GM12874 (cell line): ENCODE results near the gene CRIP2.

ENCODE experiments used
- TF ChIP-seq, protein P1 (sequence below): IDR thresholded peaks from 2 replicates; pipeline ENCODE4 v1.5.1; 2011; ENCODE audit warnings: low read depth, mild to moderate bottlenecking, control low read depth, low read length, moderate library complexity; ENCODE audit not compliant: insufficient read depth

Gene CRIP2

DNA sequence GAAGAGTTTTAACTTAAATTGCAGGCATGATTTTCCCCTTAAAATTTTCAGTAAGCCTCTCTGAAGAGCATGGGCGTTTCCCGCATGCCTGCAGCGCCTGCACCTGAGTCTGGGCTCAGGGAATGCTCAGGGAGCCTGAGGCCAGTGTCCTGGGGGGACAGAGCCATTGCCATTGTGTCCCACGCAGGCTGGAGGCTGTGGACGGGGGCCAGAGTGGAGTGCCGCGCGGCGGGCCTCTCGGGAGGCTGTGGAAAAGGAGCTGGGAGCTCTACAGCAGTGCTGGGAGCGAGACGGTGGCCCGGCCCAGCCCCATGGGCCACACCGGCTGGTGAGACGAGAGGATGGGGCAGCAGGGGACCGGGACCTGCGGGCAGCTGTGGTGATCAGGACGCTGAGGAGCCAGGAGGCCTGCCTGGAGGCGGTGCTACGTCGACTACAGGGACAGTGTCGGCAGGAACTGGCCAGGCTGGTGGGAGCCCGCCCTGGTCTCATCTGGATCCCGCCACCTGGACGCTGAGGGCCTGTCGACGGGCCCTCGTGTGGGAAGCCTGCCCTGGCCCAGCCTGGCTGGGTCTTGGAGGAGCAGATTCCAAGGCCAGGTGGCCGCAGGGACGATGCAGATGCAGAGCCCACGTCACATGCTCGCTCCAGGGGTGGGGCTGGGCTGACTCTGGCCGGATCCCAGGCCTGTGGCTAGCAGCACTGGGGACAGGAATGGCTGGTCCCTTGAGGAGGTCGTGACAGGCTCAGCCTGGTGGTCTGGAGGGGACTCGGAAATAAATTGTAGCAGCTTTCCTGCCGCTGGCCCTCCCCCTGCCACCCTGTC is 24.0 kb downstream of the CRIP2 start:
- TF ChIP-seq, protein P1, sequence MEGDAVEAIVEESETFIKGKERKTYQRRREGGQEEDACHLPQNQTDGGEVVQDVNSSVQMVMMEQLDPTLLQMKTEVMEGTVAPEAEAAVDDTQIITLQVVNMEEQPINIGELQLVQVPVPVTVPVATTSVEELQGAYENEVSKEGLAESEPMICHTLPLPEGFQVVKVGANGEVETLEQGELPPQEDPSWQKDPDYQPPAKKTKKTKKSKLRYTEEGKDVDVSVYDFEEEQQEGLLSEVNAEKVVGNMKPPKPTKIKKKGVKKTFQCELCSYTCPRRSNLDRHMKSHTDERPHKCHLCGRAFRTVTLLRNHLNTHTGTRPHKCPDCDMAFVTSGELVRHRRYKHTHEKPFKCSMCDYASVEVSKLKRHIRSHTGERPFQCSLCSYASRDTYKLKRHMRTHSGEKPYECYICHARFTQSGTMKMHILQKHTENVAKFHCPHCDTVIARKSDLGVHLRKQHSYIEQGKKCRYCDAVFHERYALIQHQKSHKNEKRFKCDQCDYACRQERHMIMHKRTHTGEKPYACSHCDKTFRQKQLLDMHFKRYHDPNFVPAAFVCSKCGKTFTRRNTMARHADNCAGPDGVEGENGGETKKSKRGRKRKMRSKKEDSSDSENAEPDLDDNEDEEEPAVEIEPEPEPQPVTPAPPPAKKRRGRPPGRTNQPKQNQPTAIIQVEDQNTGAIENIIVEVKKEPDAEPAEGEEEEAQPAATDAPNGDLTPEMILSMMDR = no peak

DNA sequence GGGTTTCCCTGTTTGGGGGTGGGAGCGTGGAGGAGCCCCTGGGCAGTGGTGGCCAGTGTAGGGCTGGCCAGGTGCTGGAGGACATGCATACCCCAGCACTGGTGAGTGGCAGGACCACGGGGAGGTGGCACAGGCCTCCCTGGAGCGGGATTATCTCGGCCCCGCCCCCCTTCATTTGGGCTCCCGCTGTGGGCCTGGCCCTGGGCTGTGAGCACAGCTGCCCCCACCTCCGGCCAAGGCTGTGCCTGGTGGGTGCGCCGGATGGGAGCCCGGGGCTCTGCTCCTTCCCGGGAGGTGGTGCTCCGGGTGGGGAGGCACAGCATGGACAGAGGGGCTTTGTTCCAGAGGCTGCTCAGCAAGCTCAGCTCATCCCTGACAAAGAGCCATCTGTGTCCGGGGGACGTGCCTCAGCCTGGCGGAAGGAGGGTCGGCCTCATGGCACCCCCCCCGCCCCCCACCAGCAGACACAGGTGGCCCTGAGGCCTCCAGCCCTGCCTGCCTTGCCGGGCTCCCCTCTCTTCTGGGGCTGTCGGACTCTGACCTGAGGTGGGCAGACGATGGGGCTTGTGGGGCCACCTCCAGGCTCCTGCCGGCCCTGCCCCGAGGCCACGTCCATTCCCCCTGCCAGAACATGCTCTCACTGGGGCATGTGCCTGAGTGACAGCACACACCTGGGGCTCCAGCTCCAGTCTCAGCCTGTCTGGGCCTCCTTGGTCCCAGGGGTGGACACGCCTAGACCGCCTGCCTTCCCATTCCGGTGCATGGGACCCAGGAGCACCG is 24.8 kb downstream of the CRIP2 start:
- TF ChIP-seq, protein P1 = no peak

DNA sequence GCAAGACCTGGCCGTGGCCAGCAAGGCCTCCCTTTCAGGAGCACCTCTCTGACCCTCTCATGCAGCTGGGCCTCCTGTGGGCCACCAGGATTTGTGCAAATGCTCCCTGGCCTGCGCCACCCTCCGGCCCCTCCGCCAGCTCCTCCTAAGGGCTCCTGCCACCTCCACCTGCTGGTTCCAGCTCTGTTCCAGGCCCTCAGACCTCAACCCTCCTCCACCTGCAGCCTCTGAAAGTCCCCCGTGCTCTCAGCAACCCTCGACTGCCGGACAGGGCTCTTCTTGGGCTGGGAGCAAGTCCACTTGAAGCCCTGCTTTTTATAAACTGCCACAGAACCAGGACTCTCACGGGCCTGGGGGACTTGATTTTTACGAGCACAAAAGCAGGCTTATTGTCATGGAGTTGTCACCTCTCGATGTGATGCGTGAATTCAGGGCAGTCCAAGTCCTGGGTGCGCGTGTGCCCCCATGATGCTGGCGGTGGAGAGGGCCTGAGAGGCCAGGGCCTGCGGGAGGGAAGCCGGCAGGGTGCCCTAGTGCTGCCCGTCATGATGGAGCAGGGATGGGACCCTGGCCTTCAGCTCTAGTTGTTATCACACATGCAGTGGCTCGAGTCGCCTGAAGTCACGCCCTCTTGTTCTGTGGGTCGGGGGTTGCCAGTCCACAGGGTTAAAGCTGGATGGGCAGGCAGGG is 25.6 kb downstream of the CRIP2 start:
- TF ChIP-seq, protein P1 = no peak

DNA sequence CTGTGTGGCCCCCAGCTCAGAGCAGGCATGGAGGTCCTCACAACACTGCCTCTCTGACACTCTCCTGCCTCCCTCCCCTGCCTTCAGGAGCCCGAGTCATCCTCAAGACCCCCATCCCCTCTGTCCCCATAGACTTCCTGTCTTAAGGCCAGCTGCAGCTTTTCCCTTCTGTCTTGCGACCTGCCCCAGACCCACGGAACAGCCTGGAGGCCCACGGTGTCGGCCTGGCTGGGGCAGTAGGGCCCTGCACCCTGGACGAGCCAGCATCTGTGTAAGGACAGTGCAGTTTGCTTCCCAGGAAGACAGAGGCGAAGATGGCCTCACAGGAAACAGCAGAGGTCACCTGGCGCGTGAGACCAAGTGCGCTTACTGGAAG is 26.1 kb downstream of the CRIP2 start:
- TF ChIP-seq, protein P1 = no peak

DNA sequence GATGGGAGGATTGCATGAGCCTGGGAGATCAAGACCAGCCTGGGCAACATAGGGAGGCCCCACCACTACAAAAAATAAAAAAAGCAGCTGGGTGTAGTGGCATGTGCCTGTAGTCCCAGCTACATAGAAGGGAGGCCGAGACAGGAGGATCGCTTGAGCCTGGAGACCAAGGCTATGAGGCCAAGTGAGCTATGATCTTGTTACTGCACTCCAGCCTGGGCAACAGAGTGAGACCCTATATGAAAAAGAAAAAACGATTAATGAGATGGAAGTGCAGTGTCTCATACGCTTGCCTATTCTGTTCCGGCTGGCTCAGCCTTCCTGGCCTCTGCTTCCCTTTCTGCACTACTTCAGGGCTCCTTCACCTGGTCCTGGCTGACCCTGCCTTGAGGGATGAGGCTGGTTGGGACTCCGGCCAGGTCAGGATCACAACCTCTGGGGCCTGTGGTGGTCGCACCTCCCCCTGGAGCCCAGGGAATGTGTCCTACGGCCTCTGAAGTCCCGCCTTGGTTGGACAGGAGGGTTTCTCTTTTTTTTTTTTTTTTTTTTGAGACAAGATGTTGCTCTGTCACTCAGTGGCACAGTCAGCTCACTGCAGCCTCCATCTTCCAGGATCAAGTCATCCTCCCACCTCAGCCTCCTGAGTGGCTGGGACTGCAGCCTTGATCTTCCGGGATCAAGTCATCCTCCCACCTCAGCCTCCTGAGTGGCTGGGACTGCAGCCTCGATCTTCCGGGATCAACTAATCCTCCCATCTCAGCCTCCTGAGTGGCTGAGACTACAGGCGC is 27.1 kb downstream of the CRIP2 start:
- TF ChIP-seq, protein P1 = no peak

DNA sequence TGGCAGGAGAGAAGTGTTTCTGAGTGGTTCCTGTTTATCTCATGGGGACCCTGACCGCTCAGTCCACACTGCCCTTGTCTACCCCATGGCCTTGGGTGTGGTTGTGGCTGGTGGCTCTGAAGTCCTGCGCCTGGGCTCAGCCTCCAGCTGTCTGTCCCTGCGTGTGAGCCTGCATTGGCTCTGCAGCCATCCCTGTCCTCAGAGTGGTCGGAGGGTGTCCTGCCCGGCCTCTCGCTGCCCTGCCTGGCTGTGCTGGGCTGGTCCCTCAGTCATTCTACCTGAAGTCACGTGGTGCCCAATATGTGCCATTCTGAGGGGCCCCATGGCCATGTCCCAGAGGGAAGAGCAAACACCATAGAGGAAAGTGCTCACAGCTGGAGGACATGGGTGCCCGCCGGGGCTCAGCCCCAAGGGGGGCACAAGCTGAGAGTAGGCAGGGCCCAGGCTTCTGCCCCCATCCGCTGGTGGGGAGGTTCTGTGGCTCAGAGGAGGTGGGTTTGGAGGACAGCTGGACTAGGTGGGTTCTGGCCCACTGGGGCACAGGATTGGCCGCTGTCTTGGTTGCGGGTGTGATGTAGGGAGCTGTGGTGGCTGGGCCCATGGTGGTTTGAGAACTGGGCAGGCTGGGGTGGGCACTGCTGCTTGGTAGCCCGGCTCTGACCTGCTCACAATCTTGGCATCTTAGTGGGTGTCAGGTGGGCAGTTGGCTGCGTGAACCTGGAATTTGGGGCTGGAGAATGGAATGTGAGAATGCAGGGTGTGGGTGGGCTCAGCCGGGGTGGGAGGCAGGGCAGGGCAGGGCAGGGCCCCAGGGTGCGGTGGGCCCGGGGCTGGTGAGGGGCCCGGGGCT is 28.1 kb downstream of the CRIP2 start:
- TF ChIP-seq, protein P1 = no peak
